ENCODE data around the gene FKBP8. TPM values are rescaled to one million over a fixed set of nuclear protein-coding genes. Genes with fewer than 3 reads are reported as not detected.

The FKBP8 gene
- total and polyA plus RNA-seq, 4 donors, result 225 to 362 (median 247) TPM

DNA sequence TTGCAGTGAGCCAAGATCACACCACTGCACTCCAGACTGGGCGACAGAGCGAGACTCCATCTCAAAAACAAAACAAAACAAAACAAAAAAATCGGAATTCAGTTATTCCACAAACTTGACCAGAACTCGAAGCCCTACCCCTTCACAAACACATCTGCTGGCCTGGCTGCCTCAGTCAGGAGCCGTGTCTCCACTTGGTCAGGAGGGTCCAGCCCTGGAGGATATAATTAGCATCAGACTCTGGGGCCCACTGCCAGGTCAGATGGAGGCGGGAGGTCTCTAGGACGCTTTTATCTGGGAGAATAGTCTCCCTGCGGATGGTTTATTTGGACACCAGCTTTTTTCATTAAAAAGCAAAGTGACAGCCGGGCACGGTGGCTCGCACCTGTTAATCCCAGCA, 29.5 kb downstream of the FKBP8 start:
- ATAC-seq (ENCODE audit: low FRiP score) (no peak), DNase-seq (no peak)
- intact Hi-C loops (cut with DNase I), result no loop called here
- H3K9me3 ChIP-seq (ENCODE audit: control insufficient read depth, low read length), result no peaks in the 10 kb centered on the region
- 26 to 35% methylated on average over 11 of the region's 11 CpGs for WGBS, 2 donors
- no peak overlapping the region for H3K4me3 ChIP-seq (ENCODE audit: low read length in 2 of 2)
- no peaks in the 10 kb centered on the region for H3K27me3 ChIP-seq (ENCODE audit: control insufficient read depth in 1 of 2, insufficient read depth in 2 of 2, low read length in 1 of 2)
- H3K4me1 ChIP-seq (ENCODE audit: control insufficient read depth in 1 of 2, insufficient read depth in 2 of 2, low read length in 2 of 2), result peaks cover 0 to 2% of the 10 kb centered on the region in 2 donors
- peak overlapping the region in 1 of 2 donors; percentile 6 for H3K27ac ChIP-seq (ENCODE audit: low read depth in 1 of 2, low read length in 2 of 2)
- no peaks in the 10 kb centered on the region for H3K36me3 ChIP-seq (ENCODE audit: control insufficient read depth in 1 of 2, insufficient read depth in 2 of 2, low read length in 1 of 2)

DNA sequence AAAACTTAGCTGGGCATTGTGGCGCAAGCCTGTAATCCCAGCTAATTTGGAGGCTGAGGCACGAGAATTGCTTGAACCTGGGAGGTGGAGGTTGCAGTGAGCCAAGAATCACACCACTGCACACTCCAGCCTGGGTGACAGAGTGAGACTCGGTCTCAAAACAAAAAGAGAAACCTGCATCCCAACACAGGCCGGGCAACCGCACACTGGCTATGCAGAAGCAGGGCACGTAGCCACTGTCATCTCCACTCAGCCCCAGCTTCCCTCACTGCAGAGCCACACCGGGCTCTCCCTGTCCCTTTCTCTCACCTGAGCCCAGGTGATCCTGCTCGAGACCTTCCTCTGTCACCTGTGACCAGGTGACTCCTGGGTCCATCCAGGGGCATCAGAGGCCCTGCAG, 33.2 kb downstream of the FKBP8 start:
- DNase-seq (no peak), ATAC-seq (ENCODE audit: low FRiP score) (no peak)
- H3K27me3 ChIP-seq (ENCODE audit: control insufficient read depth in 1 of 2, insufficient read depth in 2 of 2, low read length in 1 of 2), result no peaks in the 10 kb centered on the region
- WGBS, 2 donors, result 61% methylated on average over 8 of the region's 8 CpGs
- H3K4me1 ChIP-seq (ENCODE audit: control insufficient read depth in 1 of 2, insufficient read depth in 2 of 2, low read length in 2 of 2), result peaks cover 8 to 9% of the 10 kb centered on the region in 2 donors
- H3K36me3 ChIP-seq (ENCODE audit: control insufficient read depth in 1 of 2, insufficient read depth in 2 of 2, low read length in 1 of 2), result no peaks in the 10 kb centered on the region
- no peak overlapping the region for H3K4me3 ChIP-seq (ENCODE audit: low read length in 2 of 2)
- H3K9me3 ChIP-seq (ENCODE audit: control insufficient read depth, low read length), result no peaks in the 10 kb centered on the region
- H3K27ac ChIP-seq (ENCODE audit: low read depth in 1 of 2, low read length in 2 of 2), result no peak overlapping the region
- intact Hi-C loops (cut with DNase I), result no loop called here

DNA sequence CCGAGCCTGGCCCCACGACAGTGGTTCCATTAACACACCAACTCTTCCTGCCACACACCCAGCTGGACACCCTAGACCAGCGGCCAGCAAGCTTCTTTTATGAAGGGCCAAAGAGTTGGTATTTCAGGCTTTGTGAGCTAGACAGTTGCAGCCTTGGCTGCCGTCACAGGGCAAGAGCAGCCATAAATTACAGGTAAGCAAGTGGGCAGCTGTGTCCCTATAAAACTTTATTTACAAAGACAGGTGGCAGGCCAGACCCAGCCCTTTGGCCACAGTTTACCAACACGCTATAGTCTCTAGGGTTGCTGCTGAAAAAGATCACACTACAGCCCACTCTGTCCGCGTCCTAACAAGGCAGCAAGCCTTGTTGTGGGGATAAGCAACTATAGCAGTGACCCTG, 34.8 kb downstream of the FKBP8 start:
- intact Hi-C loops (cut with DNase I), result no loop called here
- Histone ChIP-seq H3K4me3 (ENCODE audit: low read length in 2 of 2) (no peak overlapping the region), H3K36me3 (ENCODE audit: control insufficient read depth in 1 of 2, insufficient read depth in 2 of 2, low read length in 1 of 2) (no peaks in the 10 kb centered on the region), H3K4me1 (ENCODE audit: control insufficient read depth in 1 of 2, insufficient read depth in 2 of 2, low read length in 2 of 2) (peaks cover 8 to 9% of the 10 kb centered on the region in 2 donors), H3K27ac (ENCODE audit: low read depth in 1 of 2, low read length in 2 of 2) (no peak overlapping the region), H3K27me3 (ENCODE audit: control insufficient read depth in 1 of 2, insufficient read depth in 2 of 2, low read length in 1 of 2) (no peaks in the 10 kb centered on the region), H3K9me3 (ENCODE audit: control insufficient read depth, low read length) (no peaks in the 10 kb centered on the region)
- no peak for DNase-seq
- no peak for ATAC-seq (ENCODE audit: low FRiP score)
- WGBS, 2 donors, result 90 to 92% methylated on average over 7 of the region's 7 CpGs

DNA sequence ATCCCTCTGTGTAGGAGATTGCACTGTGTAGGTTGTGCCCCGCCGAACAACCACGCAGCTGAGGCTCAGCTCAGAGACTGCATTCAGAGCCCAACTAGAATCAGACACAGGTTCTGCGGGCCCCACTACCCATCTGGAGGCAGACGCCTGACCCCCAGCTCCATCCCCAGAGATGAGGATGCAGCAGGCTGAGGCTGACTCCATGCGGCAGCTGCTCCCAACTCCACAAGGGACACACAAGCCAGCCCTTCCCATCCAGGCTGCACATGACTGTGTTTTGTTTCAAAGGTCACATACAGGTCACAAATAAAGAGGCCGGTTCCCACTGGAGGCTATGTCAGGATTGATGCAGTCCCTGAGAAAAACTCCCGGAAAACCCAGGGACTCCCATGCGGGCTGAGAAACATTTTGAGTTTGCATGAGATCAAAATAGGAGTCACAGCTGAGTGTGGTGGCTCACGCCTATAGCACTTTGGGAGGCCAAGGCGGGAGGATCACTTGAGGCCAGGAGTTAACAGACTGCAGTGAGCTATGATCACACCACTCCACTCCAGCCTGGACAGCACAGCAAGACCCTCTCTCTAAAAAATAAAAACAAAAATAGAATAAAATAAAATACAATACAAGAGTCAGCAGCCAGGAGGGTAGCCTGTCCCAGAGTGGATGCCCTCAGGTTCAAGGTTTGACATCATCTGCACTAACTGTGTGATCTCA, 35.5 kb downstream of the FKBP8 start:
- peaks cover 8 to 9% of the 10 kb centered on the region in 2 donors for H3K4me1 ChIP-seq (ENCODE audit: control insufficient read depth in 1 of 2, insufficient read depth in 2 of 2, low read length in 2 of 2)
- H3K4me3 ChIP-seq (ENCODE audit: low read length in 2 of 2), result no peak overlapping the region
- DNase-seq (no peak), ATAC-seq (ENCODE audit: low FRiP score) (no peak)
- no peaks in the 10 kb centered on the region for H3K9me3 ChIP-seq (ENCODE audit: control insufficient read depth, low read length)
- peak overlapping the region in 1 of 2 donors; percentile 39 for H3K27ac ChIP-seq (ENCODE audit: low read depth in 1 of 2, low read length in 2 of 2)
- no peaks in the 10 kb centered on the region for H3K36me3 ChIP-seq (ENCODE audit: control insufficient read depth in 1 of 2, insufficient read depth in 2 of 2, low read length in 1 of 2)
- 73% methylated on average over 11 of the region's 11 CpGs for WGBS, 2 donors
- no peaks in the 10 kb centered on the region for H3K27me3 ChIP-seq (ENCODE audit: control insufficient read depth in 1 of 2, insufficient read depth in 2 of 2, low read length in 1 of 2)
- intact Hi-C loops (cut with DNase I), result no loop called here

DNA sequence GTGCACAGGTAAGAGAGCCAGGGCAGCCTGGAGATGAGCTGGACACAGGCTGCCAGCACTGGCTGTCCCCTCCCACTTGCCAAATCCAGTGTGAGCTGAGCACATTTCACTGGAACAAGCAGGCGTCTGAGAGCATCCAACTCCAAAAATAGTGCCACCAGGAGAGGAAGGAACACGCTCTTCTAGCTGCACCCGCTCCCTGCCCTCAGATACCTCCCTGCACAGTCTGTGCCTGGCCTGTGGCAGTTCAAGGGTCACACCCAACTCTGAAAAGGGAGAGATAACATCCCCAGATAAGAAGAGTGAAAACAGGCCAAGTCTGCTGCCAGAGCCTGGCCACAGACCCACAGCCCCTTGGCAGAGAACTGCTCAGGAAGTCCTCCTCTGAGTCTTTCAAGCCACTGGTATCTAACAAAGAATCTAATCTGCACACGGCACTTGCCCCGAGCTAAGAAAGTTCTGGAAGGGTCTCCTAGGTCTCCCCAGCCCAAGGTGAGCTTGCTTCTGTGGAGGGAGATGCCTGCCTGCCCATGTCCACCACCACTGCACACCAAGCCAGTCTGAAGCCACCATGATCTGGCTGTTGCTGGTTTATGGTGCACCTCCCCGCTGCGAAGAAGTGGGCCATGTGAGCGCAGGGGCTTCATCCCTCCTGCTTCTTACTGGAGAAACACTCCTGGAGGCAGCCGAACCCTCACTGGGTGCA, 36.2 kb downstream of the FKBP8 start:
- no peaks in the 10 kb centered on the region for H3K9me3 ChIP-seq (ENCODE audit: control insufficient read depth, low read length)
- H3K27me3 ChIP-seq (ENCODE audit: control insufficient read depth in 1 of 2, insufficient read depth in 2 of 2, low read length in 1 of 2), result no peaks in the 10 kb centered on the region
- ATAC-seq (ENCODE audit: low FRiP score) (no peak), DNase-seq (no peak)
- no peaks in the 10 kb centered on the region for H3K36me3 ChIP-seq (ENCODE audit: control insufficient read depth in 1 of 2, insufficient read depth in 2 of 2, low read length in 1 of 2)
- intact Hi-C loops (cut with DNase I), result no loop called here
- peaks cover 8 to 9% of the 10 kb centered on the region in 2 donors for H3K4me1 ChIP-seq (ENCODE audit: control insufficient read depth in 1 of 2, insufficient read depth in 2 of 2, low read length in 2 of 2)
- peak overlapping the region in 1 of 2 donors; percentile 65 for H3K27ac ChIP-seq (ENCODE audit: low read depth in 1 of 2, low read length in 2 of 2)
- 28 to 31% methylated on average over 9 of the region's 9 CpGs for WGBS, 2 donors
- no peak overlapping the region for H3K4me3 ChIP-seq (ENCODE audit: low read length in 2 of 2)

DNA sequence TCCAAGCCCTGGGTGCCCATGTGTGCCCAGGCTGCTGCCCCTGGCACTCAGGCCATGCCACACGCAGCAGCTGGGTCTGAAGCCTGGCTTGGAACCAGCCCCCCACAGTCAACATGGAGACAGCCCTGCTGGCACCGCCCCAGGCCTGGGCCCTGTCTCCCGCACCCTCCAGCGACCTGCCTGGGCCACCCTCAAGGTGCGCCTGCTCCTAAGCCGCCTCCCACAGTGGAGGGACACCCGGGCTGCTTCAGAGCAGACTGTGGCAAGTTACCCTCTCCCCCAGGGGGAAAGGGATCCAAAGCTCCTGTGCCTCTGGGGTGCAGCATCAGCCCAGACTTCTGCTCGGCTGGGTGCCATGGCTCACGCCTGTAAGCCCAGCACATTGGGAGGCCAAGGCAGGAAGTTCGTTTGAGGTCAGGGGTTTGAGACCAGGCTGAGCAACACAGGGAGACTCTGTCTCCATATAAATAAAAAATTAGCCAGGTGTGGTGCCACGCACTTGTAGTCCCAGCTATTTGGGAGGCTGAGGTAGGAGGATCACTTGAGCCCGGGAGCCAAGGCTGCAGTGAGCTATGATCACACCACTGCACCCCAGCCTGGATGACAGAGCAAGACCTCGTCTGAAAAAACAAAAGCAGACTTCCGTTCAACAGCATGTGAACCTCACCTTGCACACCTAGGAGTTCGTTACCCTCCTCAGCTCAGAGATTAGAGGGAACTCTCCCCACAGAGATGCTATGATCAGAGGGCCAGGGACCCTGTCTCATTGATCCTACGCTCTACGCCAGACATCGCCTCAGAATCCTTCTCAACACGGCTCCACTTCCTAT, 37.1 kb downstream of the FKBP8 start:
- Histone ChIP-seq H3K4me1 (ENCODE audit: control insufficient read depth in 1 of 2, insufficient read depth in 2 of 2, low read length in 2 of 2) (peaks cover 8 to 9% of the 10 kb centered on the region in 2 donors), H3K9me3 (ENCODE audit: control insufficient read depth, low read length) (no peaks in the 10 kb centered on the region), H3K27me3 (ENCODE audit: control insufficient read depth in 1 of 2, insufficient read depth in 2 of 2, low read length in 1 of 2) (no peaks in the 10 kb centered on the region), H3K36me3 (ENCODE audit: control insufficient read depth in 1 of 2, insufficient read depth in 2 of 2, low read length in 1 of 2) (no peaks in the 10 kb centered on the region), H3K4me3 (ENCODE audit: low read length in 2 of 2) (no peak overlapping the region), H3K27ac (ENCODE audit: low read depth in 1 of 2, low read length in 2 of 2) (peak overlapping the region in 1 of 2 donors; percentile 65)
- WGBS, 2 donors, result 50 to 52% methylated on average over 19 of the region's 19 CpGs
- ATAC-seq (ENCODE audit: low FRiP score) (no peak), DNase-seq (no peak)
- intact Hi-C loops (cut with DNase I), result no loop called here

DNA sequence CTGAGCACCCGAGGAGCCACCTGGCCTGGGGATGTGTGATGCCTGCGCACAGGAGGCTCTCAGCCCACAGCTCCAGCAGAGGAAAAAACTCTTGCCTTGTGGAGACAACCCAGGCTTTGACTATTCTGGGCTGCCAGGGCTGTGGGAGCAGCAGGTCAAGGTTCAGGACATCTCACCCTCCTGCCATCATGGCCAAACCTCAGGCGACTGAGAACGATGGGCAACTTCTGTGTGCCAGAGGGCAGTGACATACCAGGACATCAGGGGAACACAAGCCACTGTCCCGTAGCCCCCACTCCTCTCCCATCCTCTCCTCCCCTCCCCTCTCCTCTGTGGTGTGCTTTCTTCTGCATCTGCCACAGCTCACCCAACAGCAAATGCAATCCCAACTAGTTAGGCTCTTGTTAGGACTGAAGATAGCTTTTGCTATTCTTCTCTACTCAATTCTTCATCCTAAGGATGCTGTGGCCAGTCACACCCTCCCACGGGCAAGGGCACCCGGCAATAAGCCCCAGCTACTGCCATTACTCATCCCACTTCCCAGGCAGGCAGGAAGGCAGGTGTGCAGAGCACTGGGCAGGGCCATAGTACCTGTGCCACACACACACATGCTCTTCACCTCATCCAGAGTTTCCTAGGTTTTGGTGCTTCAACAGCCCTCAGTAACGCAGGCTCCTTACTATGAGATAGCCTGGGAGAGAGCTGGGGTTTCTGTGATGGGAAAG, 38.3 kb downstream of the FKBP8 start:
- H3K36me3 ChIP-seq (ENCODE audit: control insufficient read depth in 1 of 2, insufficient read depth in 2 of 2, low read length in 1 of 2), result no peaks in the 10 kb centered on the region
- H3K27ac ChIP-seq (ENCODE audit: low read depth in 1 of 2, low read length in 2 of 2), result no peak overlapping the region
- ATAC-seq (ENCODE audit: low FRiP score) (no peak), DNase-seq (no peak)
- no peak overlapping the region for H3K4me3 ChIP-seq (ENCODE audit: low read length in 2 of 2)
- intact Hi-C loops (cut with DNase I), result loop anchor here in 1 of 2 donors (5.0 kb wide), 1 partner anchor 38 kb away; no protein-coding TSS in a partner anchor
- 59 to 63% methylated on average over 8 of the region's 8 CpGs for WGBS, 2 donors
- H3K9me3 ChIP-seq (ENCODE audit: control insufficient read depth, low read length), result no peaks in the 10 kb centered on the region
- peaks cover 9 to 10% of the 10 kb centered on the region in 2 donors for H3K4me1 ChIP-seq (ENCODE audit: control insufficient read depth in 1 of 2, insufficient read depth in 2 of 2, low read length in 2 of 2)
- no peaks in the 10 kb centered on the region for H3K27me3 ChIP-seq (ENCODE audit: control insufficient read depth in 1 of 2, insufficient read depth in 2 of 2, low read length in 1 of 2)

Data from aorta (tissue), 5 donors.